GM19395 (cell line): ENCODE data around the gene ARID1B.

Experiments
- ATAC-seq: cut with Tn5 transposase; IDR thresholded peaks from one replicate; pipeline ENCODE4 v1.9.1; 2021; ENCODE audit warnings: mild to moderate bottlenecking, moderate library complexity; ENCODE audit not compliant: unreplicated experiment

The ARID1B gene

DNA sequence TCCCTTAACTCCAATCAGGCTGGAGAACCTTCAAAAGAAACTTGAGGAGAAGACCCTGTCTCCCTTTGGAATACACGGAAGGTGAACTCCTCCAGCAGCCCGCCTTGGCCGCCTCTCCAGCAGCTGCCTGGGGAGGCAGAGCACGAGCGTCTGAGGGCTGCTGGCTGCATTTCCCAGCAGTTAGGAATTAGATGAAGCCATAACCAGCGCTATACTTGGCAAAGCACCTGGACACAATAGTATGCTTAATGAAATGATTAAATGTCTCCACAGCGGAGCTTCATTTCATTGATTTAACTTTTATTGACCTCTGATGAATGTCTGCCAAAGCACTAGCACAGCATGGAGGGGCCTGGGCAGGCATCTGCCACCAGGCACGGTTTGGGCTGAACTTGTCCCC is 472.6 kb downstream of the ARID1B start:
- no peak for ATAC-seq

DNA sequence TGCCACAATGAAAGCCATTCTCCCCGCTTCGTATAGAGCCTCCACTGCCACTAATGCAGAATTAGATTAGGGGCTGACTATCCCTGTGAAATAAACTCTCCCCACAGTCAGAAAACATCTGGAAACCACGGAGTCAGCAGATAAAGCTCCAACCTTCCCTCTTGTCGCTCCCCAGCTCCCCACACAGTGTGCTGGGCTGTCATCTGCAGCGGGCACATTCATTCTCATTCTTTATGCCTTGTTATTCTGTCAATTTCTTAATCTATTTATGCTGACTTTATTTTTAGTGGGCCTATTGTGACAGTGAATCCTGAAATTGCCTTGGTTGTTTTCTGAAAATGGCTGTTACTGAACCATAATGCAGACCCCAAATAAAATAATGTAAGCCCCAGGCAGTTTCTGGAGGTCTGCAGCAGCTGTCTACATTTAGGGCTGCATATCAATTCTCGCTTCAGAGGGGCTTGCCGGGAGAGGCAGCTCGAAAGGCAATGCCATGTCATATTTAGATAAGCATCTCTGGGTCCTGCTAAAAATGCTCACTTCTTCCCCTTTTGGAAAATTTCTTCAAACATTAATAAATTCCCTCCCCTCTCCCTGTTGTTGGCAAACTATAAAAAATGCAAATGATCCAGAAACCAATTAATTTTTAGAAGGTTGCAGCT is 474.5 kb downstream of the ARID1B start:
- ATAC-seq: no peak

DNA sequence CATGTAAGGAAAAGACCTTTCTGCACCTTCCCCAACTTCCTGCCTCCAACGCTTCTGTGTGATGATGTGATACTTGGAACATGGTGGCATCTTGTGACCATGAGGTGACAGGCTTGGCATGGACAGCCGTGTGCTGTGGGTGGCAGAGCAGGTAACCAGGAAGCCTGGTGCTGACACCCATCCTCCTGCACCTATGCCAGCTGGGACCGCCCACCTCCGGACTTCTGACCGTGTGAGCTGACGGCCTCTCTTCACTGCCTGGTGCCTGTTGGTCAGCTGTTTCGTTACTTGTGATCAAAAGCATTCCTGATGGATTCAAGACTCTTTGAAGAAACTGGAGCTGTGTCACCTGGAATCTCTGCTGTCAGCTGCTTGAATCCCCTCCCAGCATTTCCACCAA is 475.8 kb downstream of the ARID1B start:
- ATAC-seq: no peak

DNA sequence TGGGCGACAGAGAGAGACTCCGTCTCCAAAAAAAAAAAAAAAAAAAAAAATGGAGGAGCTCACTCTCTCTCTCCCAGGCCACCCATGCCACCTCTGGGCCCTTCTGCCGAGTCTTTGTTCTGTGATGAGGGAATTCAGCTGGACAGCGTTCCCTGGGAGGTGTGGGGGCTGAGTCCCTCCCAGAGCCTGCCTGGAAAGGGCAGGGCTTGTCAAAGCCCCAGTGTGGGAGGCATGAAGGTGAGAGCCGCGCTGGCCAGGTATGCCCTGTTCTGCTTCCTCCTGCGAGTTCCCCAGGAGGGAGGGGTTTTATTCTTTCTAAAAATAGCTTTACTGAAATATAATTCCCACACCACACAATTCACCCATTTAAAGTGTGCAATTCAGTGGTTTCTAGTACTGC is 476.5 kb downstream of the ARID1B start:
- ATAC-seq: no peak

DNA sequence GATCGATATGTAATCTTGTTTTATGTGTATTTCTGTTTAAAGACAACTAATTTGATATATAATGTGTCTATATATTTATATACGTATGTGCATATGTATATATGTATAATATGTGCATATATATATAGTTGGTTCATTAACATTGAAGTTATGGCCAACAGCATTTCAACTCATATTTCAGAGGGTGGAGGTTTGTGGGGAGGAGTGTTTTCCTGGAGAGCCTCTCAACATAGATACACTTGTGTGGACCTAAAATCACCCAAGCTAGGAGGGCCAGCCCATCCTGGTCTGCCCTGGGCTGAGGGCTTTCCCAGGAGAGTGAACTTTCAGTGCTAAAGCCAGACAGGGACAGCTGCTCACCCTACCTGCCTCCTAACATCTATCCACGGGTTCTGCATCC is 477.4 kb downstream of the ARID1B start:
- ATAC-seq: no peak

DNA sequence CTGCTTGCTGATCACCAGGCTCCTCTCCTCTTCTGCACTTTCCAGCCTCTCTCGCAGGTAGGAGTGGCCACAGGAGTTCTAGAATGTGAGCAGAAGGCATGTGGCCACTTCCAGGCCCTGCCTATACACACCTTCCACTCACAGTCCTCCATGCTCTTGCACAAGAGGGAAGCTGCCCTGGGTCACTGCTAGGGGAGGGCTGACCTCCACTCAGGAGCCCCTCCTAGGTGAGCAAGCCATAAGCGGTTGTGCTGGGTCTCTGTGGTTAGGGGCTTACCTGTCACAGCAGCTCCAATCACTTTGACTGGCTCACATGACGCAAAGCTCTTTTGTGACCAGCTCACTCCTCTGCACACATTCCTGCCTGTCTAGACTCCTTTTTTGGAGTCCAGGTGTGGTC is 477.9 kb downstream of the ARID1B start:
- ATAC-seq: no peak

DNA sequence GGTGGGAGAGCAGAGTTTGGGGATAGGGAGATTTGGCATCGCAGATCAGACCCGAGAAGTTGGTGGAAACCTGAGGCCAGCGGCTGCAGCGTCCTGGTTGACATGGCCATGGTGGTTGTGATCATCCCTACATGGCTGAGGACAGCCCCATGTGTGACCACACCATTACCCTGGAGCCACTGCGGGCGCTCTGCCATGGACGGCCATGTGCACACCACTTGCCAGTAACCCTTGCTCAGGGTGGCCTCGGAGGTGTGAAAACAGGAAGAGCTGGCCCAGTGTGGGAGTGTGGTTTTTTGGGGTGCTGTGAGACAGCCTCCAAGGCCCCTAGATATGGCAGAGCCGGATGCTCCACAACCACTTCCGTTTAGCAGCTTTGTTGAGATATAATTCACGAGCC is 481.7 kb downstream of the ARID1B start:
- no peak for ATAC-seq

DNA sequence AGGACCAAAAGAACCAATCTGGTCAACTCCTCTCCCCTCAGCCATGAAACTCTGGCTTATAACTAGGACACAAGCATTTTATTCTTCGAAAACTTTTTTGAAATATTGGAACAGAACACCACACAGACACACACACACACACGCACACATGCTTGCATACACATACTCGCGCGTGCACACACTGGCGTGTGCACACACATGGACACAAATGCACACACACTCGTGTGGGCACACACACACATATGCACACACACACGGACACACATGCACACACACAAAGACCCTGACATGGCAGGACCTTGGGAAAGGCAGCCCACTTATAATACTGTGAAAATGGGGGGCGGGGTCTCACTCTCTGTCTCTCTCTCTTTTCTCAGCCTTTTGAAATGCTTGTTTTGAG is 482.3 kb downstream of the ARID1B start:
- no peak for ATAC-seq
